Stimulated activated naive CD8-positive, alpha-beta T cell treated with anti-CD3 and anti-CD28 coated beads, Interleukin-15, Interleukin-2, amounts not matched to agents 100 ng/mL and 50 ng/mL, for 24 hours (primary cell): Measurements from ENCODE around the gene KCNK5.
A peak's percentile ranks its signal among the peaks of the same experiment; 100 is the strongest.

Experiments
- H3K27ac Mint-ChIP-seq: one replicate; pipeline ENCODE4 v1.8.0; 2021; ENCODE audit warnings: mild to moderate bottlenecking, mixed read lengths
- H3K27me3 Mint-ChIP-seq: one replicate; pipeline ENCODE4 v1.8.0; 2021; ENCODE audit warnings: mixed read lengths
- H3K36me3 Mint-ChIP-seq: one replicate; pipeline ENCODE4 v1.8.0; 2021; ENCODE audit warnings: low read depth, mixed read lengths
- H3K4me1 Mint-ChIP-seq: one replicate; pipeline ENCODE4 v1.8.0; 2021; ENCODE audit warnings: low read depth, mixed read lengths
- H3K4me3 Mint-ChIP-seq: one replicate; pipeline ENCODE4 v1.8.0; 2021; ENCODE audit warnings: mild to moderate bottlenecking, mixed read lengths
- H3K9me3 Mint-ChIP-seq: one replicate; pipeline ENCODE4 v1.8.0; 2021; ENCODE audit warnings: mixed read lengths

Gene KCNK5

DNA sequence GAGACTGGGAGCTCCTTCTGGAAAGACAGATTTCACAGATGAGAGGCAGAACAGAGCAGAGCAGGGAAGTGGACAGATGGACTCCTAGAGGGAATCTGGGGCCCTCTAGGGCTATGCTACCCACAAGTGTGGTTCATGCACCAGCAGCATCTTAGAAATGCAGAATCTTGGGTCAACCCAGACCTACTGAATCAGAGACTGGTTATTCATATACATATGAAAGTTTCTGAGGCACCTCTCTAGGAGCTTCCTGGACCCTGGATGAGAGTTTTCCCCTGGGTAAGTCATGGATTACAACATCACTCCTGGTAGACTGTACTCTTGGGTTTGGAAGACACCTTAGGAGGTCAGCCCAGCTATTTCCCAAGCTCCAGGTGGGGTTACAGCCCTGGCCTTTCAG lies 58.9 kb downstream of the KCNK5 start:
- Mint-ChIP-seq H3K9me3 (peaks cover 5% of the 10 kb centered on the region), H3K27me3 (peaks cover 5% of the 10 kb centered on the region), H3K4me3 (no peak overlapping the region), H3K27ac (peak overlapping the region; percentile 11), H3K4me1 (peaks cover 23% of the 10 kb centered on the region), H3K36me3 (no peaks in the 10 kb centered on the region)

DNA sequence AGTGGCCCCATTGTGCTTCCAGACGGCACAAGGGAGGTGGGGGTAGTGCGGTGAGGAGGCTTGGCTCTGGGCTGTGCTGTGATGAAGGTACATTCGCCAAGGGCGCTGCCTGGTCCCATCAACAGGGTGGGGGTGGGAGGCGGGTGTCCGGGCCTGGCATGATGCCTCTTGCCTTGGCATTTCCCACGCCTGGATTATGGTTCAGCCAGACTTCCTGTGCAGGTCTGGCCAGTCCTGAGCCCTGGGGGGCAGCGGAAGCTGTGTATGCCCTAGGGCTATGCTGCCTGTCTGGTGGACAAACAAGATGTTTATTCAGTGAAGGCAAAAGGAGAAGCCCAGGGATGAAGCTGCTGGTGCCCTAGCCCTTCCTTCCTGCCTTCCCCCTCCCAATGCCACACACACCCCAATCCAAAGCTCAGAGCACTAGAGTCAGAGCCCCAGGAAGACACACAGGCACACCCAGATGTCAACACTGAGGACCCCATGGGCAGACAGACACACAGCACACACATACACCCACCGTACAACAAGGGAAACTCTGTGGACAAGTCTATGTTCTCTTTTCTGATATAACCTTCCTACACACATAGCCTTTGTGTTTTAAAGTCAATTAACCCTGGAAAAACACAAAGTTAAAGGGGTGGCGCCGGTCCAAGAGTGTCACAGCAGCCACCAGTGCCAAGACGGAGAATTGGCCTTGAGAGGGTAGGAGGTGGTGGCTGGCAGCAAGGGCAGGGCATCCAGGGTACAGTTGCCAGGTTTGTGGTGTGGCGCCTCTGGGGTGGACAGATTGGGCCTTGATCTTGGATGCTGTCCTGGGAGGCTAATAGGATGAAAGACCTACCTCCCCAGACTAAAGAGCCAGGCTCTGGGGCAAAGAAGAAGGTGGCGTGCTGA lies 59.6 kb downstream of the KCNK5 start:
- Mint-ChIP-seq H3K9me3 (peaks cover 5% of the 10 kb centered on the region), H3K27me3 (peaks cover 5% of the 10 kb centered on the region), H3K4me1 (peaks cover 23% of the 10 kb centered on the region), H3K4me3 (no peak overlapping the region), H3K27ac (peak overlapping the region; percentile 11), H3K36me3 (no peaks in the 10 kb centered on the region)

DNA sequence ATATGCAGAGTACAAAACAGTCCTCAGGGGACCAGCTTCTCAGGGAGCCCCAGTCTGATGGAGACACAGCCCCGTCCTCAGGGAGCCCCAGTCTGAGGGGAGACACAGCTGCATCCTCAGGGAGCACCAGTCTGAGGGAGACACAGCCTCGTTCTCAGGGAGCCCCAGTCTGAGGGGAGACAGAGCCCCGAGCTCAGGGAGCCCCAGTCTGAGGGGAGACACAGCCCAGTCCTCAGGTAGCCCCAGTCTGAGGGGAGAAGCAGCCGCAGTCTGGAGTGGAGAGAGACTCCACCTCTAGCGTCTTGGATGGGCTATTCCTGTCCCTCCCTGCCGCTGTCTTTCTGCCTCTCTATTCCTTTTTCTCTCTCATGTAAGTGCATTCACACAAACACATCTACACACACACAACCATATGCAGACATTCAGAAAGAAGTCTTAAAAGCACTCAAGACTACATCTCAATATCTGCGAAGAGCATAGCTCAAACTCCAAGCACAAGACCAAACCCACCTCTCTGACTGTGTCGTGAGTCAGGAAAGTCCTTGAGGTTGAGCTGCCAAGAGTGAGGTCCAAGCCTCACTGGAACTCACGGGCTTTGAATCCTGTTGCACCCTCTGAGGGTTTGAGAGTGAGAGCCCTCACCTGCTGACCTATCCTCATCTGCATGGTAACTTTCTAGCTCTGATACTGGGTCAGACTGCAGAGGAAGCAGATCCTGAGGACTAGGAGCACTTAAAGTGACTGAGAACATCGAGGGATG lies 61.2 kb downstream of the KCNK5 start:
- H3K36me3 Mint-ChIP-seq = no peaks in the 10 kb centered on the region
- peaks cover 5% of the 10 kb centered on the region for H3K9me3 Mint-ChIP-seq
- no peak overlapping the region for H3K4me3 Mint-ChIP-seq
- H3K27ac Mint-ChIP-seq = no peak overlapping the region
- H3K27me3 Mint-ChIP-seq = peaks cover 5% of the 10 kb centered on the region
- peaks cover 23% of the 10 kb centered on the region for H3K4me1 Mint-ChIP-seq

DNA sequence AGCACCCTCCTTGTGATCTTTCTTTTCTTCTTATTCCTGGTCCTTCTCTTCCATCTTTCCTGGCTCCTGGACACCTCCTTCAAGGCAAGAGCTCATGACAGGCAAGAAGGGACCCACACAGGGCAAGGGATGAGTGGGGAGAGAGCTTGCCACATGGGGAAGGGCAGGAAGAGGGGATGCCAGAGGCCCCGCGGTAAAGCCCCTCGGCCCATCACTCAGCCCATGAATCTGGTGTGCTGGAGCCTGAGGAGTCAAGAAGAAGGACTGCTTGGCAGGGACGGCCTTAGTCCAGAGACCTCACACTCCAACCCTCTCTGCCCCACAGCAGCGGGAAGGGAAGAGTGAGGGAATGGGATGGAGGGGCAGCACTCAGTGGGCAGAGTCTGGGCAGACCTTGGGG lies 62.0 kb downstream of the KCNK5 start:
- H3K4me1 Mint-ChIP-seq = peaks cover 23% of the 10 kb centered on the region
- H3K27ac Mint-ChIP-seq = no peak overlapping the region
- H3K36me3 Mint-ChIP-seq = no peaks in the 10 kb centered on the region
- H3K9me3 Mint-ChIP-seq = peaks cover 5% of the 10 kb centered on the region
- H3K4me3 Mint-ChIP-seq = no peak overlapping the region
- peaks cover 5% of the 10 kb centered on the region for H3K27me3 Mint-ChIP-seq

DNA sequence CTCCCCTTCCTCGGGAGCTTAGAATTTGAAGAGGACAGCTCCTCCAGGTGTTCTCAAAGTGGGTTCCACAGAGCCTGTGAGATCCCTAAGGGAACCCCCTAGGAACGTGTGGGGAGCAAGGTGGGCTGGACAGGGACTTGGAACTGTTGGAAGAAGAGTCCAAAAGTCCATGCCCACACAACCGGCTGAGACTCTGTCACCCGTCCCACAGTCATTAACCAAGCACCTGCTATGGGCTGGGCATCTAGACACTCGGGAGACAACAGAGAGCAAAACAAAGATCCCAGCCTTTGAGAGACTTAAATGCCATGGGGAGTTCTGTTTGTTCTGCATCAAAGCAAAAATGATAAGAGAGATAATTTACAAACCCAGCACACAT lies 62.4 kb downstream of the KCNK5 start:
- Mint-ChIP-seq H3K4me3 (no peak overlapping the region), H3K9me3 (peaks cover 5% of the 10 kb centered on the region), H3K27me3 (peaks cover 5% of the 10 kb centered on the region), H3K27ac (no peak overlapping the region), H3K4me1 (peaks cover 23% of the 10 kb centered on the region), H3K36me3 (no peaks in the 10 kb centered on the region)

DNA sequence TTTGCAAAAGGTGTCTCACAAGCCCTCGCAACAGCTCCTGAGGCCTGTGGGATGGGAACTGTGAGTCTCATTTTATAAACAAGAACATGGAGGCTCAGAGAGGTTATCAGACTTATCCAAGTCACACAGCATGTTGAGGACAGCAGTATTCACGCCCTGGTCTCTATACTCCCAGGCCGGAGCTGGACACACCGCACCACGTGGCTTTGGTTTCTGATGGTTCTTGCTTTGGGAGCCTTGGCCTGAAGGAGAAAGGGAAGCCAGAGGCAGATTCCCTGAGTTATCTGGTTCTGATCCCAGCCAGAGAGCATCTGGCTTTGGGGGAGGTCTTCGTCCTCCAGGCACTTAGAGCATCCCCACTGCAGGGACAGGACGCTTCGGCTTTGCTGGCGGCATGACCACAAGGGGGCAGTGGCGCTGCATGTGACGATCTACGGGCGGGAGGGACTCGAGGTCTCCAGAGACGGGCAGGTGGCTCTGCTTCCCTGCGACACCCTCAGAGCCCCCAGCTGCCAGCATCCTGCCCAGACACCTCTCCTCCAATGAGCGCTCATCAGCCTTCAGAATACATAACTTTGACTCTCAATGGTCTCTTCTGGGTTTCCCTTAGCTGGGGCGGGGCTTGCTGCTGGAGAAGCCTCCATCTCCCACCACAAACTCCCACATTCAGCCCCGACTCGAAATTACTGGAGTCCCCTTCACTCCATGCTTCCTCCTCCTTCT lies 62.9 kb downstream of the KCNK5 start:
- H3K9me3 Mint-ChIP-seq = peaks cover 1% of the 10 kb centered on the region
- H3K27ac Mint-ChIP-seq = no peak overlapping the region
- H3K27me3 Mint-ChIP-seq = peaks cover 5% of the 10 kb centered on the region
- H3K4me3 Mint-ChIP-seq = no peak overlapping the region
- H3K4me1 Mint-ChIP-seq = peaks cover 21% of the 10 kb centered on the region
- no peaks in the 10 kb centered on the region for H3K36me3 Mint-ChIP-seq

DNA sequence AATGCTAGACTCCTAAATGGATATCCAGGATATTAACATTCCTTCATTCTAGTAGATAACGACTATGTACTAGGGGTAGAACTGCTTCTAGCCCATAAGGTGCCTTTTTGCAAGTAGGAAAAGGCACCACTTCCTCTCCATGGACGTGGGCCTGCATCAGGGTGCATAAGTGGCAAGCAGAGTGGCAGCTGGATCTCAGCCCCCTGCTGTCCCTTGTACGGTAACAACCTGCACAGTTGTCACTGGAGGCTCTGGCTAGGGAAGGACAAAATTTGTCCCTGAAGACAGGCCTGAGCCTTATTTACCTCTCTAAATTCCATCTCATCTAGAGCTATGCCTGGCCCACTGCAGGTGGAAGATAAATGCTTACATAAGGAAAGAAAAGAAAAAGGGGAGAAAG lies 71.8 kb downstream of the KCNK5 start:
- no peak overlapping the region for H3K4me3 Mint-ChIP-seq
- no peaks in the 10 kb centered on the region for H3K9me3 Mint-ChIP-seq
- peaks cover 44% of the 10 kb centered on the region for H3K4me1 Mint-ChIP-seq
- peak overlapping the region; percentile 17 for H3K27ac Mint-ChIP-seq
- H3K36me3 Mint-ChIP-seq = peaks cover 8% of the 10 kb centered on the region
- no peaks in the 10 kb centered on the region for H3K27me3 Mint-ChIP-seq

DNA sequence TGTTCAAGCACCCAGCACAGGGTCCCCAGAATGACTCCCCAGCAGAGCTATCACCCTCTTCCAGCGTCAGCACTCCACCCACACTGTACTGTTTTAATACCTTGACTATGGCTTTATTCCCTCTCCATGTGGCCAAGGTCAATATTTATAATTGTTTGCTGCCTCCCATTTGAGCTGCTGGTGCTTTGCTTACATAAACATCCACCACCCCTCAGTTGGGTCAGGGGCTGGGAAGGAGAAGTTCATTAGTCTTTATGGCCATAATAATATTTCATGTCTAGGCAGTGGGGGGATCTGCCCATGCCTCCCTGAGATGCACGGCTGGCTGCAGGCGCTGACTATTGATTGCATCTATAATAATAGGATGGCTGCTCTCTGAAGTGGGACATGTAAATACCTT lies 72.5 kb downstream of the KCNK5 start:
- H3K4me3 Mint-ChIP-seq = no peak overlapping the region
- no peaks in the 10 kb centered on the region for H3K9me3 Mint-ChIP-seq
- H3K27me3 Mint-ChIP-seq = no peaks in the 10 kb centered on the region
- H3K4me1 Mint-ChIP-seq = peaks cover 51% of the 10 kb centered on the region
- H3K36me3 Mint-ChIP-seq = peaks cover 8% of the 10 kb centered on the region
- H3K27ac Mint-ChIP-seq = peak overlapping the region; percentile 15

DNA sequence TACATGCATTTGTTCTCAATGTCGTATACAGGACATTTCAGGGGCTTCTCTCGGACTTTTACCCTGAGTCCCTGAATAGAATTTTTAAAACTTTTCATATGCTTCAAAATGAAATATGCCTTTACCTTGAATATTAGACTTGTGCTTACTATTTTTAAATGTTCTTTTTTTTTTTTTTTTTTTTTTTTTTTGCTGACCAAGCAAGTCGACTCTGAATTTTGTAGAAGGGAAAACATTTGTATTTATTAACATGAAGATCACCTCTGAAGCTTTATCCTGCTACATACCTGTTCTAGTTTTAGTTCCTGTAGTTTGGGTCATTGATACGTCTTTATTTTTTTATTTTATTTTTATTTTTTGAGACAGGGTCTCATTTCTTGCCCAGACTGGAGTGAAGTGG lies 74.6 kb downstream of the KCNK5 start:
- no peaks in the 10 kb centered on the region for H3K9me3 Mint-ChIP-seq
- H3K27ac Mint-ChIP-seq = peak overlapping the region; percentile 94
- peaks cover 3% of the 10 kb centered on the region for H3K27me3 Mint-ChIP-seq
- peaks cover 70% of the 10 kb centered on the region for H3K4me1 Mint-ChIP-seq
- H3K36me3 Mint-ChIP-seq = peaks cover 3% of the 10 kb centered on the region
- H3K4me3 Mint-ChIP-seq = no peak overlapping the region

DNA sequence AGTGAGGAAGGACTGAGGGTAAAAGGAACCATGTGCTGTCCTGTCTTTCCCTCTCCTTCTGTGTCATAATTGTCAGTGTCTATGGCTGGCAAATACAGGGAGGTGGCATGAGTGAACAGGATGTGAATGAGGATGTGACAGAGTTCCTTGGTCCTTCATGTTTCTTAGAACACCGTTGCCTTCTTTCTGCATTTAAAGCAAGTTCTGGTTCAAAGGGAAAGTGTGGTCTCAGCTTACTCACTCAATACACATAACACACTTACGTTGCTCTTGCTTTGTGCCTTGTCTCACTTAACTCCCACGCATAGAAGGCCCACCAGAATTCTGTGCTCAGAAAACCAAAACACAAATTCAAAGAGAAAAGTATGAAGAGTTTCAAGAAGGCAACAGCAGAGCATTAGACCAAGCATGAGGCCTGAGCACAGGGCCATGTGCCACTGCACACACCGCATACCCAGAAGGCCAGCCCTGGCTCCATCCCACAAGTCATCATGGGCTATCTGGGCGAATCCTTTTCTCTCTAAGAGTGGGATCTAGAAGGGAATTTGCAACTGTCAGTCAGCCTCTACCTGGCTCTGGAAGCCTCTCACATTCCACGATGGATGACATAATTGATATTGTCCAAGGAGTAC lies 75.4 kb downstream of the KCNK5 start:
- H3K36me3 Mint-ChIP-seq = no peaks in the 10 kb centered on the region
- H3K4me3 Mint-ChIP-seq = no peak overlapping the region
- peak overlapping the region; percentile 94 for H3K27ac Mint-ChIP-seq
- H3K9me3 Mint-ChIP-seq = no peaks in the 10 kb centered on the region
- H3K4me1 Mint-ChIP-seq = peaks cover 74% of the 10 kb centered on the region
- peaks cover 7% of the 10 kb centered on the region for H3K27me3 Mint-ChIP-seq

DNA sequence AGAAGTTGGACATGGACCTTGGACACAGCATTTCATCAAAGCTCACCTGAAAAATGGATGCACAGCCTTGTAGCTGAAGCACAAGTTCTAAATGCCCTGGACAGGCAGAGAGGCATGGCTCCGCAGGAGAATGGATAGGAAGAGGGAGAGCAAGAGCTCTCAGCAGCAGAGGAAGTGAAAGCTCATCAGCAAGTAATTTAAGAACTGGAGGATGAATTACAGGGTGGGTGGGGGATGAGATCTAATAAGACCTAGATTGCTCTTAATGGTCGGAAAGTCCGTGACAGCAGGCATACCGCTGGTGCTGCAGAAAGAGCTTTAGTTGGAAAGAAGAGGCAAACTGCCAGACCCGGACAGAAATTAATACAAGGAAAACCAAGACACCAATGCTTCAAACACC lies 77.0 kb downstream of the KCNK5 start:
- Mint-ChIP-seq H3K9me3 (no peaks in the 10 kb centered on the region), H3K4me3 (no peak overlapping the region), H3K27ac (peak overlapping the region; percentile 57), H3K4me1 (peaks cover 68% of the 10 kb centered on the region), H3K36me3 (no peaks in the 10 kb centered on the region), H3K27me3 (peaks cover 10% of the 10 kb centered on the region)

DNA sequence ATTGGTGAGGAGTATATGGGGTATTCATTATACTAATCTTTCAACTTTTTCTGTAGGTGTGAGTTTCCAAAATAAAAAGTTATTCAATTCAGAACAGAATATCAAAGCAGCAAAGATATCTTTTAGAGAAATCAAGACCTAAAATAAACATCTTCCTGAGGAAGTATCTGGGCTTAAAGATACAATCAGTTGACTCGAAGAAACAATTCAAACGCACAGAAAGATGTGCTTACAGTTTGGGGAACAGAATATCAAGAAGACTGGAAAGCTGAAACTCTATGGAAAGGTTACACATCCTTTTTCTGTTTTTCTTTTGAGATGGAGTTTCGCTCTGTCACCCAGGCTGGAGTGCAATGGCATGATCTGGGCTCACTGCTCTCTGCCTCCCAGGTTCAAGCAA lies 78.1 kb downstream of the KCNK5 start:
- Mint-ChIP-seq H3K36me3 (no peaks in the 10 kb centered on the region), H3K4me3 (no peak overlapping the region), H3K27ac (peak overlapping the region; percentile 10), H3K27me3 (peaks cover 10% of the 10 kb centered on the region), H3K9me3 (no peaks in the 10 kb centered on the region), H3K4me1 (peaks cover 62% of the 10 kb centered on the region)

DNA sequence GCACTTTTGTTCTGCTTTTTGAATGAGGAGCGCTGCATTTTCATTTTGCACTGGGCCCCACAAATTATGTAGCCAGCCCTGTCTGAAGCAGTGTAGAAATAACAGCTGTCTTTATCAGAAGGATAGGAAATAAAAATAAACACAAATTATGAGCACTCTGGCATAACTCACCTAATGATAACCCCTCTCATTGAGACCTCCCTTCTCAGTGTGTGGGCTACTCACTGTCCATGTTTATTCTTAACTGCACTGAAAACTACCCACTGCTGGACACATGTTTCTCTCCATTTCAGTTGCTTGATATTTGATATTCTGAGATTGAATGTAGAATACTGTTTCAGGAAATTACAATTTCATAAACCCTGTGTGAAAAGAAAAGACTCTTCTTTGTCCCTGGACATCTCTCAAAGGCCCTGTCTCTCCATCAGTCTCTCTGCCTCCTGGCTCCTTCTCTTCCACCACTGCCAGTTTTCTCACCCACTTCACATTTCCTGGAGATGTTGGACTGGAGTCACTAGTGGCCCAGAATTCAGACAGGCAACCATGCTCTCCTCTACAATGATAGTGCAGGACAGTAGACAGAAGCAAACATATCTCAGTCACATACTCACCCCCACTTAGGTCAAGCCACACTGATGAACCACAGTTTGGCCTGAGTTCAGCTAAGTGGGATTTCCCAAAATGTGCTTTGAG lies 84.6 kb downstream of the KCNK5 start:
- peaks cover 42% of the 10 kb centered on the region for H3K4me1 Mint-ChIP-seq
- H3K9me3 Mint-ChIP-seq = peaks cover 9% of the 10 kb centered on the region
- peak overlapping the region; percentile 26 for H3K27ac Mint-ChIP-seq
- no peak overlapping the region for H3K4me3 Mint-ChIP-seq
- H3K36me3 Mint-ChIP-seq = peaks cover 10% of the 10 kb centered on the region
- peaks cover 6% of the 10 kb centered on the region for H3K27me3 Mint-ChIP-seq

DNA sequence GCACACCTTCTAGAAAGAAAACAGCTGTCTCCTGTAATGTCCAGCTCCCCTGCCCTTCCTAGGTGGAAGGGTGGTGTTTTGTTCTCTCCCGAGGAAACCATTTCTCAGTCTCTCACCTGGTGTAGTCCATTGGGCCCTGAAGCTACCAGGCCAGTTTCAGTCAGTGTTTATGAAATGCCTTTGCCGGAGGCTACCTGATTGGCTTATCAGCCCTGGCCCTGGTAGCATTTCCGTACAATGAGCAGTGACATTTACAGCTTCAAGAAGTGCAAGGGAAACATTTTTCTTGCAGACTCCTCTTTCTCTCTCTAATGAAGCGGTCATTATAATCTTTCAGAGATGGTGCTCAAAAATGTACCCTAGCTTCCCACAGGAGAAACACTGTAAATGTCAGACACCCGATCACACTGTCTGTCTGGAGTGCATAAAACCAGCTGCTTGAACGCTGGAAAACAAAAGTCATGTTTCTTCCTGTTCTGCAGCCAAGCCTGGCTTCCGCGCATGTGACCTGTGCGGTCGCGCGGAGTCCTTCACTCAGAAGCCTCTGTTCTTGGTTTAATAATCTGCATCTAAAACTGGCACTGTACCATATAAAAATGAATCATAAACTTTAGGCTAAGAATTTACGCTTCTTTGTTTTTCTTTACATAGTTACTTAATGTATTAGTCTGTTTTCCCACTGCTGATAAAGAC lies 85.9 kb downstream of the KCNK5 start:
- Mint-ChIP-seq H3K4me3 (peak overlapping the region; percentile 17), H3K27ac (peak overlapping the region; percentile 43), H3K9me3 (peaks cover 9% of the 10 kb centered on the region), H3K27me3 (peaks cover 3% of the 10 kb centered on the region), H3K36me3 (peaks cover 10% of the 10 kb centered on the region), H3K4me1 (peaks cover 38% of the 10 kb centered on the region)
